Neural progenitor cell (in vitro differentiated cells): Measurements from ENCODE around the gene MYO9B. TPM values are rescaled to one million over a fixed set of nuclear protein-coding genes. Genes with fewer than 3 reads are reported as not detected.
A peak's percentile ranks its signal among the peaks of the same experiment; 100 is the strongest.

ENCODE experiments used
- DNase-seq: peaks from one replicate; pipeline ENCODE4 v3.0.0-alpha.2; 2016; ENCODE audit warnings: low spot score
- H2AFZ ChIP-seq: fragments of 200-600 bp; sonication (generic); replicated peaks from 2 replicates; pipeline ENCODE4 v1.6.1; 2016; ENCODE audit warnings: antibody characterized with exemption
- H3F3A ChIP-seq: fragments of 200-600 bp; sonication (generic); 2 replicates; pipeline ENCODE4 v1.6.1; 2016; ENCODE audit warnings: antibody characterized with exemption, low read depth
- H3K27ac ChIP-seq: fragments of 200-600 bp; sonication (generic); 2 replicates; pipeline ENCODE4 v1.5.1; 2016; ENCODE audit warnings: mild to moderate bottlenecking
- H3K27me3 ChIP-seq: fragments of 200-600 bp; sonication (generic); 2 replicates; pipeline ENCODE4 v1.6.1; 2016; ENCODE audit warnings: mild to moderate bottlenecking, moderate library complexity
- H3K36me3 ChIP-seq: fragments of 200-600 bp; sonication (generic); 2 replicates; pipeline ENCODE4 v1.5.1; 2016
- H3K4me1 ChIP-seq: fragments of 200-600 bp; sonication (generic); 2 replicates; pipeline ENCODE4 v1.6.1; 2016; ENCODE audit warnings: mixed run types
- H3K4me2 ChIP-seq: fragments of 200-600 bp; sonication (generic); 2 replicates; pipeline ENCODE4 v1.6.1; 2016
- H3K4me3 ChIP-seq: fragments of 200-600 bp; sonication (generic); 2 replicates; pipeline ENCODE4 v1.5.1; 2016
- H3K79me2 ChIP-seq: fragments of 200-600 bp; sonication (generic); 2 replicates; pipeline ENCODE4 v1.6.1; 2016; ENCODE audit warnings: low read depth
- H3K9ac ChIP-seq: fragments of 200-600 bp; sonication (generic); 2 replicates; pipeline ENCODE4 v1.6.1; 2016
- H3K9me3 ChIP-seq: fragments of 200-600 bp; sonication (generic); 2 replicates; pipeline ENCODE4 v1.5.1; 2016; ENCODE audit warnings: low read depth
- H4K20me1 ChIP-seq: fragments of 200-600 bp; sonication (generic); 2 replicates; pipeline ENCODE4 v1.6.1; 2016; ENCODE audit warnings: low read depth
- H3K27ac Mint-ChIP-seq: 3 replicates; pipeline ENCODE4 v1.8.0; 2021; ENCODE audit warnings: mixed read lengths
- H3K27me3 Mint-ChIP-seq: 2 replicates; pipeline ENCODE4 v1.8.0; 2022; ENCODE audit warnings: low read depth, mild to moderate bottlenecking, inconsistent platforms, moderate library complexity, mixed read lengths; ENCODE audit not compliant: insufficient read depth
- H3K36me3 Mint-ChIP-seq: 3 replicates; pipeline ENCODE4 v1.8.0; 2021; ENCODE audit warnings: mixed read lengths
- H3K4me1 Mint-ChIP-seq: 3 replicates; pipeline ENCODE4 v1.8.0; 2021; ENCODE audit warnings: mixed read lengths
- H3K4me3 Mint-ChIP-seq: 3 replicates; pipeline ENCODE4 v1.8.0; 2021; ENCODE audit warnings: mild to moderate bottlenecking, moderate library complexity, mixed read lengths
- H3K9me3 Mint-ChIP-seq: 3 replicates; pipeline ENCODE4 v1.8.0; 2020; ENCODE audit warnings: mixed read lengths
- CTCF ChIP-seq: fragments of 200-600 bp; sonication (generic); IDR thresholded peaks from 2 replicates; pipeline ENCODE4 v1.5.1; 2017; ENCODE audit warnings: antibody characterized with exemption, mild to moderate bottlenecking
- EZH2 ChIP-seq: fragments of 200-600 bp; sonication (generic); IDR thresholded peaks from 2 replicates; pipeline ENCODE4 v1.6.1; 2017; ENCODE audit warnings: antibody characterized with exemption, mild to moderate bottlenecking, moderate library complexity
- EZH2phosphoT487 ChIP-seq: fragments of 200-600 bp; sonication (generic); IDR thresholded peaks from 2 replicates; pipeline ENCODE4 v1.6.1; 2017; ENCODE audit warnings: antibody characterized with exemption
- total RNA-seq: library from RNA; depleted of rRNA; stranded (reverse); fragments of >200 nt; gene quantifications from 2 replicates; pipeline ENCODE4 v1.2.3, GENCODE V29; 2015; ENCODE audit warnings: low replicate concordance

MYO9B gene
- total RNA-seq, 1 donor from 2014 or later, result 38.5 TPM

DNA sequence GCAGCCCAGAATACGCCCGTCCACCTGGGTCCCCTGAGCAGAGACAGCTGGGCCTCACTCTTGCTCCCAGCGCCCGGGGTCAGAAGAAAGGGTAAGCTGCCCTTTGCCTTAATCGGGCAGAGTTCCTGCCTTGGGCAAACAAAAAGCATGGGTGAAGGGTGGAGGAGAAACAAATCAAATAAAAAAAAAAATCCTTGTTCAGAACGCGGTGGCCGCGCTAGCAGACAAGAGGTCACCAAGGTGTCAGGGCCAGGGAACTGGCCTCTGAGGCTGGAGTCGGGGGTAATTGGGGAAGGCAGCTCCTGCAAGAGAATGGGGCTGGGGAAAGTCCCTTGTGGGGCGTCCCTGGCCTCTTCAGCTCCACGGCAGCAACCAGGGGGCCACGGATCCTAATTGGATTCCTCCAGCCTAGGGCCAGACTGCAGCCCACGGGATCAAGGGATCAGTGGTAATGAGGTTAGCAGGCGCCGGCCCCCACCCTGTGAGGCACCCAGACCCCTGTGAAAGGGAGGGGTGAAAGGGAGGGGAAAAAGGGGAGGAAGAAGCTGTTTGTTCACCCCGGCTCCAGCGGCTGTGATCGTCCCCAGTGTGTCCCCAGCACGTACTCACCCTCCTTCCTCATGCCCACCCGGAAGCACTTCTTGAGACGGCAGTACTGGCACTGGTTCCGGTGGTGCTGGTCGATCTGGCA is 164.6 kb downstream of the MYO9B start:
- Mint-ChIP-seq H3K9me3 (no peaks in the 10 kb centered on the region), H3K4me1 (peaks cover 38% of the 10 kb centered on the region), H3K36me3 (peaks cover 5% of the 10 kb centered on the region), H3K27me3 (peaks cover 9% of the 10 kb centered on the region), H3K4me3 (peak overlapping the region; percentile 70), H3K27ac (peak overlapping the region; percentile 57)
- Histone ChIP-seq H3F3A (peaks cover 44% of the 10 kb centered on the region), H3K4me1 (peaks cover 12% of the 10 kb centered on the region), H3K4me2 (no peak overlapping the region), H3K9ac (no peak overlapping the region), H3K9me3 (no peaks in the 10 kb centered on the region), H3K27me3 (no peaks in the 10 kb centered on the region), H3K27ac (no peak overlapping the region), H3K79me2 (peaks cover 56% of the 10 kb centered on the region), H2AFZ (no peak overlapping the region), H4K20me1 (peaks cover 52% of the 10 kb centered on the region), H3K36me3 (no peaks in the 10 kb centered on the region), H3K4me3 (no peak overlapping the region)
- no peak for DNase-seq
- TF ChIP-seq CTCF (no peak), EZH2phosphoT487 (no peak), EZH2 (no peak)

DNA sequence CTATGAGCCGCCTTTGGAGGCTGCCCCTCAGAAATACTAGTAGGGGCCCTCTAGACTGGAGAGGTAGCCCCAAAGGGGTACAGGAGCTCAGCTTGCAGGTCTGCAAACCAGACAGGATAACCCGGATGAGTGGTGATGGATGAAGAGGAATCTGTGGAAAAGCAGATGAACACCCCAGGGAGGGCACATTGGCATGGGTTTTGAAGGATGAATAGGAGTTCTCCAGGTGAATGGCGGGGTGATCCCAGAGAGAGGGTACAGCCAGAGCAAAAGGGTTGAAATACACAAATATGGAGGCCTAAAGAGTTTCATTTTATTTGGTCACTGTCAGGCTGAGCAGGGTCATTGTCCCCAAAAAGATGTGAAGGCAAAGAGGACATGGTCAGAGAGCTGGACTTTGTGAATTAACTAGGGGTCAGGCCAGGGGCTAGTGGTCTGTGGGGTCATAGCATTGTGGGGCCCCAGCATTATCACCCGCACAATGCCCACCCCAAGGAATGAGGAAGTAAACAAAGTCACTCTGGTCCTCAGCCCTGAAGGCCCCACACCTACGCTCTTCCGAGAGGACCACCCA is 165.3 kb downstream of the MYO9B start:
- no peaks in the 10 kb centered on the region for H3K9me3 ChIP-seq
- H3K27ac ChIP-seq, result no peak overlapping the region
- peaks cover 9% of the 10 kb centered on the region for H3K27me3 Mint-ChIP-seq
- H3K9me3 Mint-ChIP-seq, result no peaks in the 10 kb centered on the region
- peaks cover 12% of the 10 kb centered on the region for H3K4me1 ChIP-seq
- no peak overlapping the region for H2AFZ ChIP-seq
- H3K27ac Mint-ChIP-seq, result peak overlapping the region; percentile 57
- no peak for TF ChIP-seq EZH2
- no peak for TF ChIP-seq EZH2phosphoT487
- TF ChIP-seq CTCF, result no peak
- no peaks in the 10 kb centered on the region for H3K27me3 ChIP-seq
- H3K4me2 ChIP-seq, result no peak overlapping the region
- peaks cover 5% of the 10 kb centered on the region for H3K36me3 Mint-ChIP-seq
- peak overlapping the region; percentile 70 for H3K4me3 Mint-ChIP-seq
- H3K4me3 ChIP-seq, result no peak overlapping the region
- H3K9ac ChIP-seq, result no peak overlapping the region
- peaks cover 55% of the 10 kb centered on the region for H3K79me2 ChIP-seq
- H3K36me3 ChIP-seq, result no peaks in the 10 kb centered on the region
- peaks cover 38% of the 10 kb centered on the region for H3F3A ChIP-seq
- no peak for DNase-seq
- peaks cover 38% of the 10 kb centered on the region for H3K4me1 Mint-ChIP-seq
- peaks cover 49% of the 10 kb centered on the region for H4K20me1 ChIP-seq

- H3K27me3 ChIP-seq, result no peaks in the 10 kb centered on the region
- peaks cover 45% of the 10 kb centered on the region for H3K4me1 Mint-ChIP-seq
- H3F3A ChIP-seq, result peaks cover 38% of the 10 kb centered on the region
- peak overlapping the region; percentile 46 for H3K27ac Mint-ChIP-seq
- H3K9ac ChIP-seq, result no peak overlapping the region
- H3K79me2 ChIP-seq, result peaks cover 49% of the 10 kb centered on the region
- H2AFZ ChIP-seq, result no peak overlapping the region
- no peak for DNase-seq
- peaks cover 17% of the 10 kb centered on the region for H3K4me1 ChIP-seq
- peaks cover 10% of the 10 kb centered on the region for H3K27me3 Mint-ChIP-seq
- no peaks in the 10 kb centered on the region for H3K9me3 ChIP-seq
- peak overlapping the region; percentile 96 for H3K4me3 Mint-ChIP-seq
- H3K36me3 ChIP-seq, result no peaks in the 10 kb centered on the region
- H3K27ac ChIP-seq, result no peak overlapping the region
- H3K9me3 Mint-ChIP-seq, result peaks cover 2% of the 10 kb centered on the region
- no peak overlapping the region for H3K4me3 ChIP-seq
- peaks cover 49% of the 10 kb centered on the region for H4K20me1 ChIP-seq
- TF ChIP-seq EZH2phosphoT487, result no peak
- H3K4me2 ChIP-seq, result peak overlapping the region; percentile 91
- H3K36me3 Mint-ChIP-seq, result peaks cover 5% of the 10 kb centered on the region
Measured at GRCh38 chr19:17242431-17243208, 167.0 kb downstream of the MYO9B start.
